Karpas-422 (cell line): ENCODE measurements around the gene ARHGEF19. TPM values are rescaled to one million over a fixed set of nuclear protein-coding genes. Genes with fewer than 3 reads are reported as not detected.
A peak's percentile ranks its signal among the peaks of the same experiment; 100 is the strongest.

Experiments
- DNase-seq: peaks from one replicate; pipeline ENCODE4 v3.0.0-alpha.2; 2015
- H2AFZ ChIP-seq: fragments of 200-600 bp; sonication (generic); 2 replicates; pipeline ENCODE4 v1.6.1; 2014; ENCODE audit warnings: antibody characterized with exemption, low read length, mixed read lengths
- H3K27ac ChIP-seq: fragments of 200-600 bp; sonication (generic); 2 replicates; pipeline ENCODE4 v1.5.1; 2014; ENCODE audit warnings: mild to moderate bottlenecking, low read length, moderate library complexity
- H3K27me3 ChIP-seq: fragments of 200-600 bp; sonication (generic); 2 replicates; pipeline ENCODE4 v1.6.1; 2014; ENCODE audit warnings: low read length, mixed read lengths
- H3K36me3 ChIP-seq: fragments of 200-600 bp; sonication (generic); 2 replicates; pipeline ENCODE4 v1.6.1; 2014; ENCODE audit warnings: low read length, mixed read lengths; ENCODE audit not compliant: insufficient read depth
- H3K4me1 ChIP-seq: fragments of 200-600 bp; sonication (generic); 2 replicates; pipeline ENCODE4 v1.6.1; 2014; ENCODE audit warnings: mild to moderate bottlenecking, low read length, mixed read lengths
- H3K4me2 ChIP-seq: fragments of 200-600 bp; sonication (generic); 2 replicates; pipeline ENCODE4 v1.6.1; 2014; ENCODE audit warnings: low read length, low read depth, mild to moderate bottlenecking; ENCODE audit not compliant: poor library complexity, severe bottlenecking
- H3K4me3 ChIP-seq: fragments of 200-600 bp; sonication (generic); 2 replicates; pipeline ENCODE4 v1.5.1; 2014; ENCODE audit warnings: mild to moderate bottlenecking, antibody characterized with exemption, low read length, mixed read lengths
- H3K79me2 ChIP-seq: fragments of 200-600 bp; sonication (generic); 2 replicates; pipeline ENCODE4 v1.6.1; 2014; ENCODE audit warnings: mild to moderate bottlenecking, low read length, mixed read lengths
- H3K9ac ChIP-seq: fragments of 200-600 bp; sonication (generic); 2 replicates; pipeline ENCODE4 v1.6.0; 2014; ENCODE audit warnings: low read length
- H3K9me2 ChIP-seq: fragments of 200-600 bp; sonication (generic), shearing (Covaris generic); replicated peaks from 2 replicates; pipeline ENCODE4 v1.6.0; 2014; ENCODE audit warnings: mild to moderate bottlenecking, low read length, moderate library complexity; ENCODE audit not compliant: insufficient read depth
- H3K9me3 ChIP-seq: fragments of 300-700, 200-600 bp; sonication (generic); 2 replicates; pipeline ENCODE4 v1.6.1; 2014; ENCODE audit warnings: low read length, mixed read lengths
- H4K20me1 ChIP-seq: fragments of 200-600 bp; sonication (generic); 2 replicates; pipeline ENCODE4 v1.6.1; 2014; ENCODE audit warnings: mild to moderate bottlenecking, antibody characterized with exemption, low read length, low read depth; ENCODE audit not compliant: insufficient read depth
- total RNA-seq: library from RNA; depleted of rRNA; stranded (reverse); fragments of >200 nt; shearing (Covaris generic); gene quantifications from 2 replicates; pipeline ENCODE4 v1.2.3, GENCODE V29; 2014; ENCODE audit warnings: low replicate concordance

The ARHGEF19 gene
- total RNA-seq, 1 experiment from 2014 or later = 2.5 TPM

- H3K27ac ChIP-seq = peak overlapping the region; percentile 53; the same call in 1 of the 2 replicates
- peak overlapping the region; percentile 83 for H3K4me2 ChIP-seq
- H4K20me1 ChIP-seq = no peaks in the 10 kb centered on the region
- no peaks in the 10 kb centered on the region for H3K27me3 ChIP-seq
- H3K9me2 ChIP-seq = no peaks in the 10 kb centered on the region
- peaks cover 17% of the 10 kb centered on the region for H3K4me1 ChIP-seq
- H2AFZ ChIP-seq = peak overlapping the region; percentile 93
- no peaks in the 10 kb centered on the region for H3K36me3 ChIP-seq
- H3K4me3 ChIP-seq = peak overlapping the region; percentile 72
- DNase-seq = peak; percentile 98
- H3K9ac ChIP-seq = peak overlapping the region; percentile 81
- H3K79me2 ChIP-seq = no peaks in the 10 kb centered on the region
- H3K9me3 ChIP-seq = no peaks in the 10 kb centered on the region
Measured at GRCh38 chr1:16206547-16207317, 5.7 kb downstream of the ARHGEF19 start.

DNA sequence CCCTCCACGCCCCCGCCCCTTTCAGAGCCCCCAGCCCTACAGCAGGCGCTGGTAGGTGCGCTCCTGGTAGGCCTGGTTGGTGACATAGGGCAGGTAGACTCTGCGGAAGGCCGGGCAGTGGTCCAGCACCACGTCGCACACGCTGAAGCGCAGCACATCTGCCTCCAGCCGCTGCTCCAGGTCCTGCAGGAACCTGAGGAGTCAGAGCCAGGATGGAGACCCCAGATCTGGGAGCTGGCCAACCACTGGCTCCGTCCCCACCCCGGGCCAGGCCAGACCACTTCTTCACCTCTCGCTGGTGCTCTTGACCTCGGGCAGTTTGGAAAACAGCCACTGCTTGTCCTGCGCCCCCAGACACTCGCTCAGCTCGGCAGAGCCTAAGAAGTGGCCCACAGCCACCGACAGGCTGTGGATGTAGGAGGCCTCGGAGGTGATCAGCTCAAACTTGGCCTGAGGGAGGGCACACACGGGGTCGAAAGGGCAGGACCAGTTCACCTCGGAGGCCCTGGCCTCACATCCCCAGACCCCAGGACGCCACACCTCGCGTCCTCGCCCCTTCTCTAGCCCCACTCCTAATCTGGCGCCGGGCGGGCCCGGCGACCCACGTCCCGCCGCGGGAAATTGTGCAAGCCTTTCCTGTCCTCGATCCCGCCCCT is 6.4 kb downstream of the ARHGEF19 start:
- DNase-seq = no peak
- peak overlapping the region; percentile 60 for H3K9ac ChIP-seq
- no peaks in the 10 kb centered on the region for H3K9me3 ChIP-seq
- peak overlapping the region; percentile 61; the same call in 1 of the 2 replicates for H3K4me3 ChIP-seq
- H4K20me1 ChIP-seq = no peaks in the 10 kb centered on the region
- H3K4me2 ChIP-seq = peak overlapping the region; percentile 83
- H2AFZ ChIP-seq = no peak overlapping the region
- peaks cover 17% of the 10 kb centered on the region for H3K4me1 ChIP-seq
- no peaks in the 10 kb centered on the region for H3K79me2 ChIP-seq
- H3K9me2 ChIP-seq = no peaks in the 10 kb centered on the region
- no peaks in the 10 kb centered on the region for H3K27me3 ChIP-seq
- H3K27ac ChIP-seq = no peak overlapping the region
- no peaks in the 10 kb centered on the region for H3K36me3 ChIP-seq

GRCh38 chr1:16205334-16205671 is 7.1 kb downstream of the ARHGEF19 start:
- no peaks in the 10 kb centered on the region for H3K79me2 ChIP-seq
- no peak overlapping the region for H3K4me3 ChIP-seq
- H3K27ac ChIP-seq = no peak overlapping the region

DNA sequence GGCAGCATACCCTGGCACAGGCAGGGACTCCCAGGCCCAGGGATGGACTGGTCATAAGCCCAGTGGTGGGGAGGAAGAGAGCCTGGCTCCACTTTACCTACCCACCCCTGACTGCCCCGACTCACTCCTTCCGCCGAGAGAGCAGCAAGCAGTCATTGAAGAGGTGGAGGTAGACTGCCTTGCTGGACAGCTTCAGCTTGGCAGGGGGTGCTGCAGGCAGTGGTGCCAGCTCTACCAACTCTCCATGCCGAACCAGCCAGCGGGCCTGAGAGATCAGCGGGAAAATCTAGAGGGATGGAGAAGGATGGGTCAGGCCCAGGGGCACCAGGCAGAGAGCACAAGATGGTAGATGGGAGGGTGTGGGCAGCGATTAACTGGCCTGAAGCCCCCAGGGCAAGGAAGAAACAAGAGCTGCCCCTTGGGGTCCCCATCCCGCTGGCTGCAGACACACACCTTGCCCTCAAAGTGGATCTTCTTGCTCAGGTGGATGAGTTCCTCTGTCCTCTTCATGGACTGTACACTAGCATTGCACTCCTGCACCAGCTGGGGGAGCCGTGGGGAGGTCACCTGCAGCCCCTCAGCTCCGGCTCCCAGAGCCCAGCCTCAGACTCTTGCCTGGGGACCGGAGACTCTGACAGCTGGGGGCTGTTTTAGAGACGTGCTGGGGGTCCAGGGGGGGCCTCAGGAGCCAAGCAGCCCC is 7.7 kb downstream of the ARHGEF19 start:
- no peaks in the 10 kb centered on the region for H3K27me3 ChIP-seq
- H3K79me2 ChIP-seq = no peaks in the 10 kb centered on the region
- H2AFZ ChIP-seq = no peak overlapping the region
- peak; percentile 62 for DNase-seq
- H3K4me1 ChIP-seq = peaks cover 20% of the 10 kb centered on the region
- H3K27ac ChIP-seq = no peak overlapping the region
- H3K9me3 ChIP-seq = no peaks in the 10 kb centered on the region
- no peaks in the 10 kb centered on the region for H4K20me1 ChIP-seq
- no peaks in the 10 kb centered on the region for H3K9me2 ChIP-seq
- no peak overlapping the region for H3K4me2 ChIP-seq
- H3K9ac ChIP-seq = no peak overlapping the region
- H3K36me3 ChIP-seq = no peaks in the 10 kb centered on the region
- no peak overlapping the region for H3K4me3 ChIP-seq

More at GRCh38 chr1:16205334-16205671, 7.1 kb downstream of the ARHGEF19 start:
- no peak overlapping the region; the same call in 1 of the 2 replicates for H3K9ac ChIP-seq
- H3K4me1 ChIP-seq = peaks cover 17% of the 10 kb centered on the region
- no peaks in the 10 kb centered on the region for H4K20me1 ChIP-seq
- H3K27me3 ChIP-seq = no peaks in the 10 kb centered on the region
- H3K9me2 ChIP-seq = no peaks in the 10 kb centered on the region
- H2AFZ ChIP-seq = no peak overlapping the region
- H3K9me3 ChIP-seq = no peaks in the 10 kb centered on the region
- DNase-seq = no peak
- H3K4me2 ChIP-seq = no peak overlapping the region
- H3K36me3 ChIP-seq = no peaks in the 10 kb centered on the region

DNA sequence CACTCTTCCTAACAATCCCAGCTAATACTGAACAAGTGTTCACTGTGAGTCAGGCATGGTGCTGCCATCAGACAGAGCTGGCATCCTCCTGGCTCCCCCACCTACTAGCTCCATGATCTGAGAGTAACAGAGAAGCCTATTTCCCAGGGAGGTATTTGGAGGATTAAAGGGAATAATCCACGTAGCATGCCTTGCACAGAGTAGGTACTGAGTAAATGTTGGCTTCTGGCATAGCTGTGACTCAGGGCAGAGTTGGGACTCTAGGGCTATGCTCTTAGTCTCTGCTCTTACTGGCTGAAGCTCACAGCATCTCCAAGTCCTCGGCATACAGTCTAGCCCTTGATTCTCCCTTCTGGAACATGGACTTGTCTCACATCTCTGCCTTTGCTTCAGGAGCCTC is 8.2 kb downstream of the ARHGEF19 start:
- Histone ChIP-seq H4K20me1 (no peaks in the 10 kb centered on the region), H3K9me2 (no peaks in the 10 kb centered on the region), H3K79me2 (no peaks in the 10 kb centered on the region), H3K27ac (no peak overlapping the region), H2AFZ (no peak overlapping the region), H3K27me3 (no peaks in the 10 kb centered on the region), H3K4me3 (no peak overlapping the region), H3K4me1 (peaks cover 20% of the 10 kb centered on the region), H3K9ac (no peak overlapping the region), H3K36me3 (no peaks in the 10 kb centered on the region), H3K4me2 (no peak overlapping the region), H3K9me3 (no peaks in the 10 kb centered on the region)
- no peak for DNase-seq

GRCh38 chr1:16203550-16203949 is 8.9 kb downstream of the ARHGEF19 start:
- Histone ChIP-seq H3K36me3 (no peaks in the 10 kb centered on the region), H3K9me2 (no peaks in the 10 kb centered on the region), H3K4me1 (peaks cover 20% of the 10 kb centered on the region), H3K27ac (no peak overlapping the region), H3K9me3 (no peaks in the 10 kb centered on the region), H3K27me3 (no peaks in the 10 kb centered on the region), H3K4me3 (no peak overlapping the region), H4K20me1 (no peaks in the 10 kb centered on the region), H3K79me2 (no peaks in the 10 kb centered on the region), H2AFZ (no peak overlapping the region), H3K4me2 (no peak overlapping the region), H3K9ac (no peak overlapping the region)
- no peak for DNase-seq

DNA sequence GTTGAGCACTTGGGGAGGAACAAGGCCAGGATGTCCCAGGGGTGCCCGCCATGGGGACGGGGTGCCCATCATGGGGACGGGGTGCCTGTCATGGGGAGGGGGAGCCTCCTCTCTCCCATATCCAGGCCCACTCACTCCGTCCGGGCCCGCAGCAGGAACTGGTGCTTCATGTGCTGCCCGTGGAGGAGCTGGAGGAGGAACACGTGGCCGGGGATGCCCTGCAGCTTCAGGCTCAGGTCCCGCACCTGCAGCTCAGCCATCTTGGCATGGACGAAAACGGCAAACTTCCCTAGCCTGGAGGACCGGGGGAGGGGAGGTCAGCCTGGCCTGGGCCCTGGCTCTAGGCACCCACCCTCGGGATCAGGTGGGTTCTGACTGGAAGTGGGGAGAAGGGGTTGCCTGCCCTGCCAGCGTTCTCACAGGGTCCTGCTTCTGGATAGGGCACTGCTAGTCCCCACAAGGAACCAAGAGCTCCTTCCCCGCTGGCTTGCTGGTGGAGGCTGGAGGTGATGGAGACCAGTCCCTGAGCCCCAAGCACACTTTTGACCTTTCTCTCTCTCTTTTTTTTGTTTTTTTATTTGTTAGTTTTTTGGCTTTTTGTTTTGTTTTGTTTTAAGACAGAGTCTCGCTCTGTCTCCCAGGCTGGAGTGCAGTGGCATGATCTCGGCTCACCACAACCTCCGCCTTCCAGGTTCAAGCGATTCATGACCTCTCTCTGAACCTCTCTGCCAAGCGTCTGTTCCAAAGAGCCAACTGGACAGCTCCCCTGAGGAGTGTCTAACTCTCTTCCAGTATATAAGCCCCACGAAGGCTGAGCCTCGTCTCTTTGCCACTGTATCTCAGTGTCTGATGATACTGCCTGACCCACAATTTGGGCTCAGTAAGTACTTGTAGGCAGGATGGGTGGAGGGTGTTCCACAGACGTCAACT is 9.9 kb downstream of the ARHGEF19 start:
- H3K27ac ChIP-seq = no peak overlapping the region
- H2AFZ ChIP-seq = no peak overlapping the region
- H4K20me1 ChIP-seq = no peaks in the 10 kb centered on the region
- H3K36me3 ChIP-seq = no peaks in the 10 kb centered on the region
- H3K4me3 ChIP-seq = no peak overlapping the region
- no peak overlapping the region for H3K9ac ChIP-seq
- H3K4me2 ChIP-seq = no peak overlapping the region
- H3K9me2 ChIP-seq = no peaks in the 10 kb centered on the region
- H3K27me3 ChIP-seq = no peaks in the 10 kb centered on the region
- no peaks in the 10 kb centered on the region for H3K79me2 ChIP-seq
- peaks cover 20% of the 10 kb centered on the region for H3K4me1 ChIP-seq
- no peaks in the 10 kb centered on the region for H3K9me3 ChIP-seq
- no peak for DNase-seq
